K562 (cell line): ENCODE results near the gene FLT1. TPM values are rescaled to one million over a fixed set of nuclear protein-coding genes. Genes with fewer than 3 reads are reported as not detected.

Experiments
- CLOCK ChIP-seq: fragments of 250-450 bp; sonication (Bioruptor Pico); IDR thresholded peaks from 2 replicates; pipeline ENCODE4 v1.4.0; 2020; ENCODE audit warnings: mild to moderate bottlenecking, moderate library complexity, borderline replicate concordance
- DEAF1 ChIP-seq: fragments of 450-650 bp; formaldehyde crosslinking; IDR thresholded peaks from 2 replicates; pipeline ENCODE4 v1.4.0; 2020; ENCODE audit warnings: mild to moderate bottlenecking, moderate library complexity
- ETS1 ChIP-seq: conservative IDR thresholded peaks from 2 replicates; pipeline ENCODE4 v1.6.1; 2011; ENCODE audit warnings: low read depth, mild to moderate bottlenecking, low read length; ENCODE audit not compliant: control insufficient read depth
- FUS ChIP-seq: fragments of 200-400 bp; formaldehyde crosslinking; optimal IDR thresholded peaks from 2 replicates; pipeline ENCODE3; 2017; ENCODE audit warnings: low read depth, low read length
- HOXB6 ChIP-seq: fragments of 250-450 bp; sonication (Bioruptor Pico); IDR thresholded peaks from 2 replicates; pipeline ENCODE4 v1.5.1; 2022; ENCODE audit warnings: mild to moderate bottlenecking, borderline replicate concordance
- SMARCC2 ChIP-seq: fragments of 450-650 bp; IDR thresholded peaks from 2 replicates; pipeline ENCODE4 v1.6.1; 2017; ENCODE audit warnings: antibody characterized with exemption, moderate library complexity, mild to moderate bottlenecking, low read depth
- TAF15 ChIP-seq: fragments of 200-400 bp; formaldehyde crosslinking; IDR thresholded peaks from 2 replicates; pipeline ENCODE4 v1.6.1; 2017; ENCODE audit warnings: mild to moderate bottlenecking, low read depth, low read length, moderate library complexity
- ZBTB40 ChIP-seq, 2 experiments: fragments of 450-650 bp in 1 of 2; sonication (generic) in 1 of 2; formaldehyde crosslinking in 1 of 2; IDR thresholded peaks; 2 replicates each; pipeline versions ENCODE4 v1.7.1 to v1.9.0; 2016 to 2022; ENCODE audit warnings: inconsistent platforms in 1 of 2, mild to moderate bottlenecking in 1 of 2, missing genetic modification reagents in 1 of 2
- ZNF239 ChIP-seq: fragments of 250-450 bp; sonication (Bioruptor Pico); IDR thresholded peaks from 2 replicates; pipeline ENCODE4 v1.4.0; 2020; ENCODE audit warnings: mild to moderate bottlenecking
- ZNF41 ChIP-seq: fragments of 250-450 bp; sonication (Bioruptor Pico); conservative IDR thresholded peaks from 2 replicates; pipeline ENCODE4 v1.4.0; 2020; ENCODE audit warnings: mild to moderate bottlenecking
- ZNF77 ChIP-seq: fragments of 250-450 bp; sonication (Bioruptor Pico); IDR thresholded peaks from 2 replicates; pipeline ENCODE4 v1.5.0; 2020
- polyA plus RNA-seq, 8 experiments: library from polyadenylated mRNA; depleted of rRNA in 4 of 8; stranded (reverse) in 5 of 8; unstranded in 3 of 8; fragments of >200 nt; fragmentation: Nextera tagmentation in 2 of 8; fragmentation: Illumina TruSeq in 1 of 8; extraction: Ambion mirVana in 2 of 8; extraction: Trizol in 1 of 8; gene quantifications; 2 replicates each; pipeline versions ENCODE4 v1.2.1 to v1.2.3, GENCODE V29; 2011 to 2014; ENCODE audit warnings: inconsistent platforms in 1 of 8, missing spikeins in 1 of 8
- total RNA-seq, 7 experiments: library from RNA; depleted of rRNA in 6 of 7; stranded (reverse); fragments of >200 nt in 6 of 7; fragmentation: Illumina TruSeq in 2 of 7; extraction: Trizol in 2 of 7; gene quantifications; 2 replicates each; pipeline versions ENCODE4 v1.2.1 to v1.2.3, GENCODE V29; 2011 to 2021; ENCODE audit warnings: low replicate concordance in 1 of 7

Gene FLT1
- total and polyA plus RNA-seq, 9 of the 15 experiments (the other 6 are each of a cell fraction or from before 2014, with no cell fraction given): 0.01 to 2.0 (median 0.22) TPM

GRCh38 chr13:28538932-28539331 is 44.0 kb upstream of the FLT1 start (continued):
- TF ChIP-seq ZNF239 (CRISPR knock-in tag): no peak
- no peak for TF ChIP-seq ZNF41 (CRISPR knock-in tag)
- TF ChIP-seq HOXB6 (CRISPR knock-in tag): no peak
- no peak for TF ChIP-seq DEAF1 (CRISPR knock-in tag)
- no peak for TF ChIP-seq TAF15
- no peak for TF ChIP-seq SMARCC2
- TF ChIP-seq CLOCK (CRISPR knock-in tag): no peak
- TF ChIP-seq ZBTB40 (IDR thresholded peaks at IDR 0.05): no peak
- TF ChIP-seq ZBTB40 (CRISPR knock-in tag; IDR thresholded peaks at IDR 0.05): no peak
- no peak for TF ChIP-seq ETS1
- TF ChIP-seq FUS: no peak
- TF ChIP-seq ZNF77: no peak
